ENCODE data around the gene ACTL9. TPM values are rescaled to one million over a fixed set of nuclear protein-coding genes. Genes with fewer than 3 reads are reported as not detected.
A peak's percentile ranks its signal among the peaks of the same experiment; 100 is the strongest.

ACTL9 gene
- polyA plus RNA-seq, 2 of the 4 experiments (the other 2 are of a cell fraction) = not detected

GRCh38 chr19:8731428-8732169 lies 33.0 kb upstream of the ACTL9 start:
- ChIA-PET POLR2A (no interaction called here), CTCF (no interaction called here)
- DNase-seq (ENCODE audit: low read depth in 1 of 2, low spot score in 1 of 2) = no peak
- Histone ChIP-seq H3K4me1 (no peaks in the 10 kb centered on the region), H3K9me3 (no peaks in the 10 kb centered on the region), H3K4me3 (no peak overlapping the region), H3K4me2 (no peak overlapping the region), H3K27ac (no peak overlapping the region)
- FAIRE-seq = no peak
- 42% methylated on average over 18 of the region's 19 CpGs for WGBS (ENCODE audit: missing lambda C conversion rate)
- TF ChIP-seq REST (IDR thresholded peaks at IDR 0.05) (peak; percentile 84), FOXS1 (CRISPR knock-in tag; IDR thresholded peaks at IDR 0.05) (no peak), ESRRA (IDR thresholded peaks at IDR 0.05; ENCODE audit: borderline replicate concordance, low read length) (no peak), RARB (CRISPR knock-in tag; IDR thresholded peaks at IDR 0.05) (no peak), EHMT2 (IDR thresholded peaks at IDR 0.05; ENCODE audit: low read depth) (peak; percentile 58; the same call in 1 of the 2 replicates), MAFK (IDR thresholded peaks at IDR 0.05; ENCODE audit: partially characterized antibody) (peak; percentile 33)
- ATAC-seq = no peak

GRCh38 chr19:8724276-8724675 lies 25.7 kb upstream of the ACTL9 start:
- Histone ChIP-seq H3K4me1 (no peaks in the 10 kb centered on the region), H3K9me3 (no peaks in the 10 kb centered on the region), H3K4me3 (no peak overlapping the region), H3K27ac (no peak overlapping the region), H3K4me2 (no peak overlapping the region)
- 8% methylated on average over 2 of the region's 3 CpGs for WGBS (ENCODE audit: missing lambda C conversion rate)
- ChIA-PET POLR2A (no interaction called here), CTCF (no interaction called here)
- FAIRE-seq (no peak), ATAC-seq (no peak), DNase-seq (ENCODE audit: low read depth in 1 of 2, low spot score in 1 of 2) (no peak)
- TF ChIP-seq PHF8 (IDR thresholded peaks at IDR 0.05; ENCODE audit: borderline replicate concordance, low read depth) (no peak), NPAS2 (CRISPR knock-in tag; IDR thresholded peaks at IDR 0.05; ENCODE audit: borderline replicate concordance) (no peak), JUNB (IDR thresholded peaks at IDR 0.05) (no peak), CBX8 (IDR thresholded peaks at IDR 0.05) (no peak), CEBPB (IDR thresholded peaks at IDR 0.05) (no peak), RNF2 (IDR thresholded peaks at IDR 0.05; ENCODE audit: borderline replicate concordance, low read depth) (no peak), TP53 (CRISPR knock-in tag; IDR thresholded peaks at IDR 0.05) (no peak), HEYL (CRISPR knock-in tag; IDR thresholded peaks at IDR 0.05) (no peak), KDM5A (IDR thresholded peaks at IDR 0.05) (no peak), HOXA7 (CRISPR knock-in tag; IDR thresholded peaks at IDR 0.05) (no peak), FOSB (CRISPR knock-in tag; IDR thresholded peaks at IDR 0.05) (no peak), ZFP36 (IDR thresholded peaks at IDR 0.05; ENCODE audit: borderline replicate concordance, partially characterized antibody) (no peak), POLR2A (IDR thresholded peaks at IDR 0.05; ENCODE audit: low read length) (no peak), HOXB5 (CRISPR knock-in tag; IDR thresholded peaks at IDR 0.05) (no peak), USF2 (IDR thresholded peaks at IDR 0.05) (no peak)
- TF ChIP-seq, protein P1, sequence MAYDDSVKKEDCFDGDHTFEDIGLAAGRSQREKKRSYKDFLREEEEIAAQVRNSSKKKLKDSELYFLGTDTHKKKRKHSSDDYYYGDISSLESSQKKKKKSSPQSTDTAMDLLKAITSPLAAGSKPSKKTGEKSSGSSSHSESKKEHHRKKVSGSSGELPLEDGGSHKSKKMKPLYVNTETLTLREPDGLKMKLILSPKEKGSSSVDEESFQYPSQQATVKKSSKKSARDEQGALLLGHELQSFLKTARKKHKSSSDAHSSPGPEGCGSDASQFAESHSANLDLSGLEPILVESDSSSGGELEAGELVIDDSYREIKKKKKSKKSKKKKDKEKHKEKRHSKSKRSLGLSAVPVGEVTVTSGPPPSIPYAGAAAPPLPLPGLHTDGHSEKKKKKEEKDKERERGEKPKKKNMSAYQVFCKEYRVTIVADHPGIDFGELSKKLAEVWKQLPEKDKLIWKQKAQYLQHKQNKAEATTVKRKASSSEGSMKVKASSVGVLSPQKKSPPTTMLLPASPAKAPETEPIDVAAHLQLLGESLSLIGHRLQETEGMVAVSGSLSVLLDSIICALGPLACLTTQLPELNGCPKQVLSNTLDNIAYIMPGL (CRISPR knock-in tag; IDR thresholded peaks at IDR 0.05; ENCODE audit: borderline replicate concordance) = no peak
